ENCODE results near the gene JPT1.
A peak's percentile ranks its signal among the peaks of the same experiment; 100 is the strongest.
"Not testable (repeated sequence)": the region's sequence is repeated elsewhere in the genome, so short reads cannot be mapped to it uniquely, and the experiment has no call there.

Gene JPT1

GRCh38 chr17:75155191-75155601 lies 884 bp upstream of the JPT1 start:
- DNase-seq (ENCODE audit: low read depth) = no peak

- DNase-seq (ENCODE audit: low read depth) = no peak
These were observed 525 bp downstream of the JPT1 start for GRCh38 chr17:75153780-75154194.

DNA sequence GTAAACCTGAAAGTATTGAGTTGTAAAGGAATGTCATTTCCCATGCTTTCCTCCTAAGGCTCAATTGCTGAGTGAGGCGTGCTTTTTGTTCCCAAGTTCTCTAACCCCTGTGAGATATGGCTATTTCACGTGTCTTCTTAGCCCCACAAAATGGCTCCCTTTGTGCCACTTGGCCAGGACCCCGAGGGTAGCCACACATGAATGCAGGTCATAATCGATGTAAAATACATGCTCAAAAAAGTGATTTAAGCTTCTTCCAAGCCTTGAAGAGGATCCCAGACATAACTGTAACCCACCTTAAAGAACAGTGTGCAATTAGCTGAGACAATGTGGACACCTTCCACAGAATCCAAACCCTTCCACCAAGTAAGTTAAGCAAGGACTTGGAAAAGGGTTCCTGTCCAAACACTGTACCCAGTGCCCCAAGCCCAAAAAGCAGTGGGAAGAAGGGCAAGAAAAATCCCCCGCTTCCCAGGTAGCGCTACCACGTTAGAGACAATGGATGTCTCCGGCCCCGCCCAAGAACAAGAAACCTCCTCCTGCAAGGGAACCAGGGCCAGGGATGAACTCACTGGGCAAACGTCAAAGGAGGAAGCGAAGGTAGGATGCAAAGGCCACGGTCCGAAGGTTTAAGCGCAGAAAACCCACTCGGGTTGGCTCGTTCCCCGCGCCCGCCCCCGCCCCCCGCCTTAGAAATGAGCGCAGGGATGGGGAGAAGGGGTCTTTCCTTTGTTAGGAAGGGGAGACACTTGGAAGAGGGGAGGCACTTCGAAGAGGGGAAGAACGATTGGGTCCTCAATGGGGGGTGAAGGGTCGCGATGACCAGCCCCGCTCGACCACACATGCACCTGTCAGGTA lies 1.2 kb downstream of the JPT1 start:
- no peak for DNase-seq (ENCODE audit: low read depth)

- no peak for DNase-seq (ENCODE audit: low read depth)
These were observed 1.8 kb downstream of the JPT1 start for GRCh38 chr17:75152523-75152921.

GRCh38 chr17:75151930-75152329 lies 2.4 kb downstream of the JPT1 start:
- DNase-seq (ENCODE audit: low read depth) = no peak

DNA sequence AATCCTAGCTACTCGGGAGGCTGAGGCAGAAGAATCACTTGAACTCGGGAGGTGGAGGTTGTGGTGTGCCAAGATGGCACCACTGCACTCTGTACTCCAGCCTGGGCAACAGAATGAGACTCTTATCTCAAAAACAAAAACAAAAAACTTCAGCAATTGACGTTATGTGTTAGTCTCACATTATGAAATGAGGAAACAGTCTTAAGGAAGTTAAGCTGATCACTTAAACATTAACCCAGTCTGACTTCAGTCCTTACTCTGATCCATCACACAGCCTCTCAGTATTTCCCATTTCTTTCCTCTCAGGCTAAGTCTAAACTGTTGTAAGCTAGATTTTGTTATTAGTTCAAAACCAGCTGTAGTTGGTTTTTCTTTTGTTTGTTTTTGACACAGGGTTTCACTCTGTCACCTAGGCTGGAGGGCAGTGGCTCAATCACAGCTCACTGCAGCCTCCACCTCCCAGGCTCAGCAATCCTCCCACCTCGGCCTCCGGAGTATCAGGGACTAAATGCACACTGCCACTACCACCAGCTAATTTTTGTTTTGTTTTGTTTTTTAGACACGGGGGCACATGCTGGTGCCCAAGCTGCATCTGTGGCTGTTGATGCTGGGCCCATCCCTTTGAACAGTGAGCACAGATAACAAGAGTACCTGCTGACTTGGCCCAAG lies 6.3 kb downstream of the JPT1 start:
- no peak for DNase-seq (ENCODE audit: low read depth)

DNA sequence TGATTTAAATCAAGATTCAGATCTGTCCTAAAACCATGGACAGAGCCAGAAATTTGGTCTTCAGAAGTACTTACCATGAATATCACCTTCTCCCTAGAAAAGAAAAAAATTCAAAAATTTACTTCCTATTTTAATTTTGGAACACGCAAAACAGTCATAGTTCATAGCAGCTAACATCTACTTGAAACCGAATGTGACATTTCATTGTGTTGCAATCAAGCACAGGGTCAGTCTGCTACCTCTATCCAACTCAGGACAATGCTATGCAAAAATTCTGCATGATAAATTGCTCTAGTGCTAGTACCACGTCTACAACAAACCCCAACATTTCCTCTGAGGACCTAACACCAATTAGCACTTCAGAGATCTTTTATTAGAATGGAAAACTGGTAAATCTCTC lies 7.7 kb downstream of the JPT1 start:
- peak; percentile 21 for DNase-seq (ENCODE audit: low read depth)

- DNase-seq (ENCODE audit: low read depth) = no peak
These were observed 9.3 kb downstream of the JPT1 start for GRCh38 chr17:75144816-75145512.

DNA sequence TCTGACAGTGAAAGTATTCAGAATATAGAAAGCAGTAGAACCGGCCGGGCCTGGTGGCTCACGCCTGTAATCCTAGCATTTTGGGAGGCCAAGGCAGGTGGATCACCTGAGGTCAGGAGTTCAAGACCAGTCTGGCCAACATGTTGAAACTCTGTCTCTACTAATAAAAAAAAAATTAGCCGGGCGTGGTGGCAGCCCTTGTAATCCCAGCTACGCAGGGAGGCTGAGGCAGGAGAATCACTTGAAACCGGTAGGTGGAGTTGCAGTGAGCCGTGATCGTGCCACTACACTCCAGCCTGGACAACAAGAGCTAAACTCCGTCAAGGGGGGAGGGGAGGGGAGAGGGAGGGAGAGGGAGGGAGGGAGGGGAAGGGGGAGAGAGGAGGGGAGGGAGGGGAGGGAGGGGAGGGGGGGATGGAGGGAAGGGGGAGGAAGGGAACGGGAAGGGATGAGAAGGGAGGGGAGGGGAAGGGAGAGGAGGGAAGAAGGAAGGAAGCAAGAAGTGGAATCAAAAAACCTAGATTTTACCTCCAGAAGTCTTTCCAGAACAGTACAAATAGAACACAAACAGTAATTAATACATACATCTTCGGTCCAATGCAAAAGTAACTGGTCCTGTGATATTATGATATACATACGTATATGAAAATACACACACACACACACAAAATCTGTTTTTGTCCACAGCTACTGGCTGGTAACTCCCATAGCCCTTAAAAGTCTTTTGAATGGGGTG lies 11.9 kb downstream of the JPT1 start:
- DNase-seq (ENCODE audit: low read depth) = no peak

DNA sequence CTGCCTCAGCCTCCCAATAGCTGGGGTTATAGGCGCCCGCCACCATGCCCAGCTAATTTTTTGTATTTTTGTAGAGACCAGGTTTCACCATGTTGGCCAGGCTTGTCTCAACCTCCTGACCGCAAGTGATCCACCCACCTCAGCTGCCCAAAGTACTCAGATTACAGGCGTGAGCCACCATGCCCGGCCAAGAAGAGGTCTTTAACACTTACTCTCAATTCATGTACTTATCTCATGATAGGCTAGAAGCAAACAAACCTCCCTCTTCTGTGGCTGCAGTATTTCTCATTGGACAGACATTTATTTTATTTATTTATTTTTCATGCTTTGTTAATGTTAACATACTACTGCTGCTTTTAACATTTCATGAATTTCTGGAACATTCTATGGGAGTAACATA lies 15.8 kb downstream of the JPT1 start:
- no peak for DNase-seq (ENCODE audit: low read depth)

DNA sequence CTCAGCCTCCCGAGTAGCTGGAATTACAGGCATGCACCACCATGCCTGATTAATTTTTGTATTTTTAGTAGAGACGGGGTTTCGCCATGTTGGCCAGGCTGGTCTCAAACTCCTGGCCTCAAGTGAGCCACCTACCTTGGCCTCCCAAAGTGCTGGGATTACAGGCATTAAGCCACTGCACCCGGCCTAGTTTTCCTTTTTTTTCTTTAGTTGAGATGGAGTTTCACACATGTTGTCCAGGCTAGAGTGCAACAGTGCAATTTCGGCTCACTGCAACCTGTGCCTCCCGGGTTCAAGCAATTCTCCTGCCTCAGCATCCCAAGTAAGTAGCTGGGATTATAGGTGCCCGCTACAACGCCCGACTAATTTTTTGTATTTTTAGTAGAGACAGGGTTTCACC lies 16.6 kb downstream of the JPT1 start:
- not testable (repeated sequence) for DNase-seq (ENCODE audit: low read depth)

DNA sequence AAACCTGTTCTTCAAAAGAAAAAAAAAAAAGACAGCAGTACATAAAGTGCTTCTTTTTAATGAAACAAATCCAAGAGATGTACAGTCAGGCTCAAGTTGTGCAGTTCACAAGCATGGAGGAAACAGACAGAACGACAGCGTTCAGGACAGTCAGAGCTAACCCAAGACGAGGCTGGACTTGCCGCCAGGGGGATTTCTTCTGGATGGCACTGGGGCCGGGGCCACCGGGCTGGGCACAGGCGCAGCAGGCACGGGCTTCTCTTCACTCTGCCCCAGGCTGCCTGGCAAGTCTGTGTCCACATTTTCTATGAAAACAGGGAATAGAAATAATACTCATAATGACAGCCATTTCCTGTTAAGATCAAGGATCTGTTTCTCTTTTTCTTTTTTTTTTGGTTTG lies 18.4 kb downstream of the JPT1 start:
- no peak for DNase-seq (ENCODE audit: low read depth)

DNA sequence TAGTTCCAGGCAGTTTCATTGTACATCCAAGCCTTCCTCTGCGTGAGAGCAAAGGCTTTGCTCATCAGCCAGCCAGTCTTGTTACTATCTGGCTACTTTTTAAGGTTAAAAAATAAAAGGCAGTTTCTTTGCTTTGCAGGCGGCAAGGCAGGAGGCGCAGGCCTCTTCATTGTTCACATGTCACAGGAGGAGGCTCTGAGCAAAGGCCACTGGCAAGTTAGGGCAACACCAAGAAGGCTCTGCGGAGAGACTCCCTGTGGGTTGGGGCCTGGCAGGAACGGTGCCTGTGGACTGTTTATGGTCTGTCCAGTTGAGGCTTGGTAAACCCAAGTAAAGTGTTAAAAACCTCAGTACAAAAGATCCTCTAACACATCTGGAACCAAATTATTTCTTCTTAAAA lies 18.9 kb downstream of the JPT1 start:
- no peak for DNase-seq (ENCODE audit: low read depth)

- DNase-seq (ENCODE audit: low read depth) = not testable (repeated sequence)
These were observed 20.5 kb downstream of the JPT1 start for GRCh38 chr17:75133607-75134347.

- DNase-seq (ENCODE audit: low read depth) = no peak
These were observed 21.3 kb downstream of the JPT1 start for GRCh38 chr17:75133001-75133400.

DNA sequence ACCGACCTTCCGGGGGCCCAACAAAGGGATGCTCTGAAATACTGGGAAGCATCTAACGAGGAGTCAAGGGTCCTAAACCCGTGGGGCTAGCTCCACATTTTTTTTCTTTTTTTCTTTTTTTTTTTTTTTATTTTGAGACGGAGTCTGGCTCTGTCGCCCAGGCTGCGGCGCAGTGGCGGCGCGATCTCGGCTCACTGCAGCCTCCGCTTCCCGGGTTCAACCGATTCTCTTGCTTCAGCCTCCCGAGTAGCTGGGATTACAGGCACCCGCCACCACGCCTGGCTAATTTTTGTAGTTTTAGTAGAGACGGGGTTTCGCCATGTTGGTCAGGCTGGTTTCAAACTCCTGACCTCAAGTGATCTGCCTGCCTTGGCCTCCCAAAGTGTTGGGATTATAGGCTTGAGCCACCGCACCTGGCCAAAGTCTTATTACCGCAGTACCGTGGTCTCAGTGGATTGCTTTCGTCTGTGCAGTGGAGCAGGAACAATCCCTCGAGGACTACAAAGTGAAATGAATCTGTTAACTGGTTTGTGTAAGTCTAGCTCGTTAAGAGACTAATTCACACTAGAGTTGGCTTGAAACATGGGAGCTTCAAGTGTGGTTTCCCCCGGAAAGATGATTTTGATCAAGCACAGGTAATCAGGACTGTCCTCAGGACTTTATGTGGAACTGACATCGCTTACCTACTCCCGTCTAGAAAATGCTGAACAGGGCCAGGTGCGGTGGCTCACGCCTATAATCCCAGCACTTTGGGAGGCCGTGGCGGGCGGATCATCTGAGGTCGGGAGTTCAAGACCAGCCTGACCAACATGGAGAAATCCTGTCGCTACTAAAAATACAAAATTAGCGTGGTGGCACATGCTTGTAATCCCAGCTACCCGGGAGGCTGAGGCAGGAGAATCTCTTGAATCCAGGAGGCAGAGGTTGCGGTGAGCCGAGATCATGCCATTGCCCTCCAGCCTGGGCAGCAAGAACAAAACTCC lies 22.0 kb downstream of the JPT1 start:
- not testable (repeated sequence) for DNase-seq (ENCODE audit: low read depth)

DNA sequence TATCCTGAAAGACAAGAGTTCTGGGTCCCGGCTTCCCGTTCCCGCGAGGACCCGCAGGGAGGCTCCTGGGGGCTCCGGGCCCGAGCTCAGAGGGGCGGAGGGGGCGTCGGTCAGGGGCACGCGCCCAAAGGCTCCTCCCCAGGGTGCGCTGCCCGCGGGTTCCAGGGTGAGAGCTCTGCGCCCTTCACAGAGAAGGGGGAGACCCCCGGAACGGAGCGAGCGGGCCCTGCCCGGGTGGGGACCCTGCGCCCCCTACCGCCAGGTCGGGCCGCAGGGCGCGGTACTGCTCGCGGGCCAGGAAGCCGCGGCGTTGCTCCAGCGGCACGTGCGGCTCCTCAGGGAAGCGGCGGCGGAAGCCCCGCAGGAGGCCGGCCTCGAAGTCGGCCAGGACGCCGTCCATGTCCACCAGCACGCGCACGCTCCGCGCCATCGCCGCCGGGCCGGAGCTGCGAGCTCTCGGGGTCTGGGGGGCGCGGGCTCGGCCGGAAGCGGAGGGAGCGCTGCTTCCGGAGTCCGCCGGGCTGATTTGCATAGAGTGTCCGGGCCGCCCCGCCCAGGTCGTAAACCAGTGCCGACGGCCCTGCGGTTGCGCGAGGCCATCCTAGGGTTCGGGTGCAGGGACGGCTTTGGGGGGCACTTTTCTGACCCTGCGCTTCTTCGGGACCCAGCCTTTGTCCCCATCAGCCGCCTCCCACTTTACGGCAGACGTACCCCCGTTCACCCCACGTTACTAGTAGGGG lies 22.9 kb downstream of the JPT1 start, which contains the start of gene NT5C:
TSS of gene NT5C (minus strand) at position 465 of the 740 bp plus-strand sequence. CDS start at position 430, 35 bp downstream.
- peak; percentile 74 for DNase-seq (ENCODE audit: low read depth)

DNA sequence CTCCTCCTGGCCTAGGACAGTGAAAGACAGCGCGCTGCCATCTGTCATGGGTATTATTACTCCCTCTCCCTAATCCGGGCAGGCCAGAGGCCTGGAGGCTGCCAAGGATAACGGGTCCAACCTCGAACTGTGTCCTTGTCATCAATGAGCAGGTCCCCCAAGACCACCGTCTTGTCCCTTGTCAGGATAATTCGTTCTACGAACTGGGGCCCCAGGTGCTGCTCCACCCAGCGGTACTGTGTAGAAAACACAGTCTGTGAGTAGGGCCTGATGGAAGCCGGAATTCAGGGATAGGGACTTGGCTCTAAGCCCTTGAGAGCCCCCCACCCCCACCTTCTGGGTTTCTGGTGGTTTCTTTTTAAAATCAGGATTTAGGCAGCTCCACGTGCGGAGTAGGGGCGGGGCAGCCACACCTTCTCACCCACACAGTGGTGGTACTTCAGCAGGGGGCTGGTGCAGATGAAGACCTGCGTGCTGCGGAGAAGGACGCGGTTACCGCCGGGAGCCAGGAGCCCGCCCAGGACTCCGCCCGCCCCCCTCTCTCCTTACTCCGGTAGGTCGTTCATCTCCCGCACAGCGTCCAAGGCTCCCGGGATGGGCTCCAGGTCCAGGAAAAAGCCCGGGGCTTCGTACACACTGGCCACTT lies 23.6 kb downstream of the JPT1 start:
- peak; percentile 20 for DNase-seq (ENCODE audit: low read depth)

Data from fibroblast of gingiva (primary cell).